Stimulated activated naive CD4-positive, alpha-beta T cell treated with Interleukin-2 at 50 U/mL for 16 hours (primary cell): ENCODE data around the gene SAMD1.

ENCODE experiments used
- DNase-seq: peaks from one replicate; lab custom pipeline; 2025; lab: John Stamatoyannopoulos, UW

Gene SAMD1

GRCh38 chr19:14090509-14091080 lies at the start of gene SAMD1:
Gene SAMD1 (minus strand): TSS chr19:14090751.
- DNase-seq = peak; percentile 84

- DNase-seq = no peak
These were observed 49.4 kb upstream of the SAMD1 start for GRCh38 chr19:14139944-14140343.

GRCh38 chr19:14138576-14139265 lies 48.2 kb upstream of the SAMD1 start:
- DNase-seq = no peak

- DNase-seq = peak; percentile 98
These were observed 46.1 kb upstream of the SAMD1 start, which contains the start of gene ASF1B for GRCh38 chr19:14136509-14137281. Gene ASF1B (minus strand): TSS chr19:14136589. CDS start chr19:14136456, 133 bp downstream.

GRCh38 chr19:14135985-14136508 lies 45.5 kb upstream of the SAMD1 start:
- DNase-seq = no peak

- no peak for DNase-seq
These were observed 44.8 kb upstream of the SAMD1 start for GRCh38 chr19:14135355-14135754.

- DNase-seq = no peak
These were observed 37.5 kb upstream of the SAMD1 start for GRCh38 chr19:14127929-14128509.

GRCh38 chr19:14127176-14127575 lies 36.6 kb upstream of the SAMD1 start:
- no peak for DNase-seq

GRCh38 chr19:14122924-14123323 lies 32.4 kb upstream of the SAMD1 start:
- no peak for DNase-seq

- no peak for DNase-seq
These were observed 29.9 kb upstream of the SAMD1 start for GRCh38 chr19:14120497-14120780.

GRCh38 chr19:14119644-14120496 lies 29.3 kb upstream of the SAMD1 start:
- DNase-seq = no peak

- no peak for DNase-seq
These were observed 28.6 kb upstream of the SAMD1 start for GRCh38 chr19:14119146-14119545.

- DNase-seq = no peak
These were observed 27.9 kb upstream of the SAMD1 start for GRCh38 chr19:14118165-14119051.

- peak; percentile 99 for DNase-seq
These were observed 27.2 kb upstream of the SAMD1 start, which contains the start of gene PRKACA for GRCh38 chr19:14117668-14118164. Gene PRKACA (minus strand): TSS chr19:14117762. CDS start chr19:14117547, 215 bp downstream.

- no peak for DNase-seq
These were observed 26.5 kb upstream of the SAMD1 start for GRCh38 chr19:14116918-14117578.

- DNase-seq = no peak
These were observed 26.0 kb upstream of the SAMD1 start for GRCh38 chr19:14116525-14116917.

- DNase-seq = no peak
These were observed 25.2 kb upstream of the SAMD1 start for GRCh38 chr19:14115756-14116155.

GRCh38 chr19:14114854-14115253 lies 24.3 kb upstream of the SAMD1 start:
- peak; percentile 54 for DNase-seq

GRCh38 chr19:14114439-14114838 lies 23.9 kb upstream of the SAMD1 start:
- no peak for DNase-seq
